CD4-positive, alpha-beta T cell (primary cell): ENCODE measurements around the gene EZR. TPM values are rescaled to one million over a fixed set of nuclear protein-coding genes. Genes with fewer than 3 reads are reported as not detected.
"Not testable (repeated sequence)": the region's sequence is repeated elsewhere in the genome, so short reads cannot be mapped to it uniquely, and the experiment has no call there.

ENCODE experiments used
- ATAC-seq: fragments of 200-7000 bp; cut with Tn5 transposase; one replicate; pipeline ENCODE4 v1.10.0; 2022; ENCODE audit warnings: mild to moderate bottlenecking; ENCODE audit not compliant: poor library complexity
- CTCF ChIA-PET: fragments of 350-600 bp; sonication (Branson Sonifier 250); formaldehyde crosslinking; loops from one replicate; lab custom pipeline; 2021; ENCODE audit warnings: antibody characterized with exemption, inconsistent platforms; lab: Charles Lee
- POLR2A ChIA-PET: fragments of 350-600 bp; sonication (Branson Sonifier 250); formaldehyde crosslinking; loops from one replicate; lab custom pipeline; 2021; ENCODE audit warnings: antibody characterized with exemption, inconsistent platforms; lab: Charles Lee
- DNase-seq, 14 experiments: peaks; one replicate each; pipeline ENCODE4 v3.0.0-alpha.2; 2013 to 2020; ENCODE audit warnings: mixed read lengths in 2 of 14
- H3K27ac ChIP-seq, 2 donors: one replicate each; pipeline versions ENCODE4 v1.5.1 to v1.7.0; 2013; ENCODE audit warnings: low read length in 2 of 2, low read depth in 1 of 2, mild to moderate bottlenecking in 1 of 2
- H3K27me3 ChIP-seq, 2 experiments: 1 replicate in 1 of 2; 2 replicates in 1 of 2; pipeline versions ENCODE4 v1.6.1 to v1.7.0; 2013; ENCODE audit warnings: low read length in 2 of 2, control low read depth in 1 of 2, mild to moderate bottlenecking in 1 of 2, moderate library complexity in 1 of 2; ENCODE audit not compliant: insufficient read depth in 2 of 2, control insufficient read depth in 1 of 2
- H3K36me3 ChIP-seq: one replicate; pipeline ENCODE4 v1.6.1; 2013; ENCODE audit warnings: low read length, control low read depth; ENCODE audit not compliant: insufficient read depth
- H3K4me1 ChIP-seq: one replicate; pipeline ENCODE4 v1.6.1; 2013; ENCODE audit warnings: low read length, control low read depth; ENCODE audit not compliant: insufficient read depth
- H3K4me3 ChIP-seq: one replicate; pipeline ENCODE4 v1.5.1; 2013; ENCODE audit warnings: mild to moderate bottlenecking, low read length, moderate library complexity
- H3K9me3 ChIP-seq, 2 experiments: 1 replicate in 1 of 2; 2 replicates in 1 of 2; pipeline versions ENCODE4 v1.6.1 to v1.7.0; 2013; ENCODE audit warnings: low read length in 2 of 2, mild to moderate bottlenecking in 2 of 2, control low read depth in 1 of 2, moderate library complexity in 1 of 2; ENCODE audit not compliant: control insufficient read depth in 1 of 2, insufficient read depth in 1 of 2
- H3K27ac Mint-ChIP-seq: one replicate; pipeline ENCODE4 v1.8.0; 2020; ENCODE audit warnings: mixed read lengths
- H3K27me3 Mint-ChIP-seq: one replicate; pipeline ENCODE4 v1.8.0; 2021; ENCODE audit warnings: mixed read lengths
- H3K36me3 Mint-ChIP-seq: one replicate; pipeline ENCODE4 v1.8.0; 2021; ENCODE audit warnings: low read depth, mixed read lengths
- H3K4me1 Mint-ChIP-seq: one replicate; pipeline ENCODE4 v1.8.0; 2021; ENCODE audit warnings: low read depth, mixed read lengths
- H3K4me3 Mint-ChIP-seq: one replicate; pipeline ENCODE4 v1.8.0; 2020; ENCODE audit warnings: mild to moderate bottlenecking, mixed read lengths
- H3K9me3 Mint-ChIP-seq: one replicate; pipeline ENCODE4 v1.8.0; 2020; ENCODE audit warnings: mixed read lengths
- CTCF ChIP-seq: fragments of 200-600 bp; IDR thresholded peaks from one replicate; pipeline ENCODE4 v1.8.0; 2022; ENCODE audit warnings: antibody characterized with exemption, mild to moderate bottlenecking
- intact Hi-C, 2 experiments: fragments of 100-400 bp; cut with DNase I in 1 of 2; cut with micrococcal nuclease in 1 of 2; formaldehyde crosslinking; loops; one replicate each; pipeline versions ENCODE4 v1.15.1 to v1.9.0; 2023 to 2025; cut with DNase I, micrococcal nuclease
- total RNA-seq, 174 experiments: library from RNA in 2 of 174; stranded (reverse) in 2 of 174; gene quantifications; one replicate each; pipeline ENCODE4 v1.2.3 and lab custom pipeline; 2021 to 2026

The EZR gene
- total RNA-seq, 2 experiments from 2014 or later: 434 to 449 TPM

GRCh38 chr6:158840465-158840864 lies 21.3 kb upstream of the EZR start:
- no peak overlapping the region for H3K4me3 Mint-ChIP-seq
- no peak for ATAC-seq
- no peaks in the 10 kb centered on the region for H3K27me3 Mint-ChIP-seq
- Histone ChIP-seq H3K9me3 (peaks cover 0 to 3% of the 10 kb centered on the region in 2 experiments), H3K4me3 (no peak overlapping the region), H3K36me3 (no peaks in the 10 kb centered on the region), H3K4me1 (no peaks in the 10 kb centered on the region), H3K27me3 (no peaks in the 10 kb centered on the region), H3K27ac (no peak overlapping the region)
- DNase-seq: no peak
- no peaks in the 10 kb centered on the region for H3K4me1 Mint-ChIP-seq
- peaks cover 6% of the 10 kb centered on the region for H3K9me3 Mint-ChIP-seq
- ChIA-PET POLR2A (no interaction called here), CTCF (no interaction called here)
- no peak overlapping the region for H3K27ac Mint-ChIP-seq
- intact Hi-C loops: no loop called here
- TF ChIP-seq CTCF: no peak
- H3K36me3 Mint-ChIP-seq: no peaks in the 10 kb centered on the region

GRCh38 chr6:158839796-158840195 lies 20.6 kb upstream of the EZR start:
- DNase-seq: no peak
- Mint-ChIP-seq H3K27ac (no peak overlapping the region), H3K4me3 (no peak overlapping the region), H3K27me3 (no peaks in the 10 kb centered on the region), H3K4me1 (no peaks in the 10 kb centered on the region), H3K36me3 (no peaks in the 10 kb centered on the region), H3K9me3 (peaks cover 6% of the 10 kb centered on the region)
- H3K27ac ChIP-seq: no peak overlapping the region
- ChIA-PET CTCF (no interaction called here), POLR2A (no interaction called here)
- H3K9me3 ChIP-seq: peaks cover 0 to 3% of the 10 kb centered on the region in 2 experiments
- no peaks in the 10 kb centered on the region for H3K36me3 ChIP-seq
- ATAC-seq: no peak
- H3K27me3 ChIP-seq: no peaks in the 10 kb centered on the region
- no peak for TF ChIP-seq CTCF
- intact Hi-C loops: no loop called here
- H3K4me1 ChIP-seq: no peaks in the 10 kb centered on the region
- H3K4me3 ChIP-seq: no peak overlapping the region

GRCh38 chr6:158838790-158839189 lies 19.6 kb upstream of the EZR start:
- H3K4me1 ChIP-seq, H3K36me3 Mint-ChIP-seq, H3K36me3 ChIP-seq, POLR2A ChIA-PET, H3K4me3 ChIP-seq, H3K27me3 ChIP-seq, H3K27ac Mint-ChIP-seq, H3K27ac ChIP-seq, DNase-seq, intact Hi-C loops, H3K9me3 Mint-ChIP-seq, CTCF ChIA-PET, H3K4me3 Mint-ChIP-seq, ATAC-seq, H3K9me3 ChIP-seq, H3K4me1 Mint-ChIP-seq, H3K27me3 Mint-ChIP-seq: not testable (repeated sequence)
